Fibroblast of lung (primary cell): ENCODE data around the gene COX4I2. TPM values are rescaled to one million over a fixed set of nuclear protein-coding genes. Genes with fewer than 3 reads are reported as not detected.

ENCODE experiments used
- DNase-seq, 2 donors: peaks; one replicate each; pipeline versions ENCODE4 v3.0.0 to v3.0.0-alpha.2; 2010; ENCODE audit warnings: low read depth in 2 of 2
- H2AFZ ChIP-seq: 2 replicates; pipeline ENCODE4 v1.5.1; 2012; ENCODE audit warnings: low read length, control low read depth, inconsistent platforms
- H3K27ac ChIP-seq: 2 replicates; pipeline ENCODE4 v1.5.1; 2011; ENCODE audit warnings: low read length, control low read depth; ENCODE audit not compliant: insufficient read depth
- H3K27me3 ChIP-seq: 2 replicates; pipeline ENCODE4 v1.5.1; 2011; ENCODE audit warnings: mild to moderate bottlenecking, low read length; ENCODE audit not compliant: control insufficient read depth, insufficient read depth
- H3K36me3 ChIP-seq: 2 replicates; pipeline ENCODE4 v1.5.1; 2011; ENCODE audit warnings: low read length; ENCODE audit not compliant: control insufficient read depth, insufficient read depth
- H3K4me1 ChIP-seq: 2 replicates; pipeline ENCODE4 v1.5.1; 2011; ENCODE audit warnings: low read length; ENCODE audit not compliant: control insufficient read depth, insufficient read depth; ENCODE audit errors: extremely low read depth
- H3K4me2 ChIP-seq: 2 replicates; pipeline ENCODE4 v1.5.1; 2011; ENCODE audit warnings: low read length, control low read depth; ENCODE audit not compliant: insufficient read depth; ENCODE audit errors: extremely low read depth
- H3K4me3 ChIP-seq, 4 experiments: fragments of 200-600 bp in 1 of 4; sonication (generic) in 1 of 4; replicated peaks in 1 of 4; 2 replicates each; pipeline ENCODE4 v1.5.1; 2011 to 2016; ENCODE audit warnings: low read length in 4 of 4, low read depth in 3 of 4, mild to moderate bottlenecking in 3 of 4, control low read depth in 2 of 4, inconsistent platforms in 1 of 4, mixed read lengths in 1 of 4; ENCODE audit not compliant: insufficient read depth in 1 of 4; ENCODE audit errors: control extremely low read depth in 1 of 4
- H3K79me2 ChIP-seq: 2 replicates; pipeline ENCODE4 v1.5.1; 2012; ENCODE audit warnings: mild to moderate bottlenecking, low read length, inconsistent platforms; ENCODE audit not compliant: control insufficient read depth, insufficient read depth
- H3K9ac ChIP-seq: 2 replicates; pipeline ENCODE4 v1.5.1; 2011; ENCODE audit warnings: mild to moderate bottlenecking, low read length, control low read depth; ENCODE audit not compliant: insufficient read depth
- H3K9me3 ChIP-seq: 2 replicates; pipeline ENCODE4 v1.5.1; 2012; ENCODE audit warnings: low read depth, low read length; ENCODE audit not compliant: control insufficient read depth, insufficient read depth
- H4K20me1 ChIP-seq: 2 replicates; pipeline ENCODE4 v1.5.1; 2011; ENCODE audit warnings: low read length; ENCODE audit not compliant: control insufficient read depth, insufficient read depth; ENCODE audit errors: extremely low read depth
- EZH2 ChIP-seq: IDR thresholded peaks from 2 replicates; pipeline ENCODE4 v1.5.1; 2012; ENCODE audit warnings: low read length, control low read depth, mild to moderate bottlenecking; ENCODE audit errors: missing control alignments
- polyA plus RNA-seq, 2 donors: library from polyadenylated mRNA; depleted of rRNA in 1 of 2; stranded (reverse) in 1 of 2; unstranded in 1 of 2; fragments of >200 nt; gene quantifications; 2 replicates each; pipeline ENCODE4 v1.2.1, GENCODE V29; 2011 to 2012; ENCODE audit warnings: missing spikeins in 1 of 2
- total RNA-seq: library from RNA; depleted of rRNA; stranded (reverse); fragments of >200 nt; gene quantifications from 2 replicates; pipeline ENCODE4 v1.2.1, GENCODE V29; 2014
- TF ChIP-seq, protein P1 (sequence below), 2 donors: IDR thresholded peaks in 1 of 2; conservative IDR thresholded peaks in 1 of 2; 1 replicate in 1 of 2; 2 replicates in 1 of 2; pipeline ENCODE4 v1.5.1; 2011 to 2012; ENCODE audit warnings: low read length in 2 of 2, control low read depth in 1 of 2, inconsistent platforms in 1 of 2, low read depth in 1 of 2, mild to moderate bottlenecking in 1 of 2

The COX4I2 gene
- total and polyA plus RNA-seq, 2 donors (not counting 1 experiment from before 2014, with no cell fraction given): not detected

DNA sequence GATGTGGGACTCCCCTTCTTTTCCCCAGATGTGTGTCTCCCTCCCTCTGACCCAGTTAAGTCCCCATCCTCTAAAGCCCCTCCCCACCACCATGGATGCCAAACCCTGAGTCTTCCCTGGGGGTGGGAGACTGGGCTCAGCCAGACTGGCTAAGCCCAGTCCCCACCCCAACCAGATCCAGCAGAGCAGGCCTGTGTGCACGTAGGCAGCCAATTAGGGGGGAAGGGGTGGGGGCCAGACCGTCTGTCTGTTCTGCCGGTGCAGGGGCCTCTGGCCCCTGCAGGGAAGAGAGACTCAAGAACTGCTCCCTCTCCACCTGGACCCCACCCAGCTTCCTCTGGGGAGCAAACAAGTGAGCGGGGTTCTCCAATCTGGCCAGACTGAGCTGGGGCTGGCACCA lies 605 bp downstream of the COX4I2 start:
- peaks cover under 1% of the 10 kb centered on the region for H3K4me1 ChIP-seq
- H3K27me3 ChIP-seq: peaks cover 8% of the 10 kb centered on the region
- H3K79me2 ChIP-seq: no peaks in the 10 kb centered on the region
- H3K4me3 ChIP-seq: no peak overlapping the region
- no peaks in the 10 kb centered on the region for H4K20me1 ChIP-seq
- TF ChIP-seq, protein P1, sequence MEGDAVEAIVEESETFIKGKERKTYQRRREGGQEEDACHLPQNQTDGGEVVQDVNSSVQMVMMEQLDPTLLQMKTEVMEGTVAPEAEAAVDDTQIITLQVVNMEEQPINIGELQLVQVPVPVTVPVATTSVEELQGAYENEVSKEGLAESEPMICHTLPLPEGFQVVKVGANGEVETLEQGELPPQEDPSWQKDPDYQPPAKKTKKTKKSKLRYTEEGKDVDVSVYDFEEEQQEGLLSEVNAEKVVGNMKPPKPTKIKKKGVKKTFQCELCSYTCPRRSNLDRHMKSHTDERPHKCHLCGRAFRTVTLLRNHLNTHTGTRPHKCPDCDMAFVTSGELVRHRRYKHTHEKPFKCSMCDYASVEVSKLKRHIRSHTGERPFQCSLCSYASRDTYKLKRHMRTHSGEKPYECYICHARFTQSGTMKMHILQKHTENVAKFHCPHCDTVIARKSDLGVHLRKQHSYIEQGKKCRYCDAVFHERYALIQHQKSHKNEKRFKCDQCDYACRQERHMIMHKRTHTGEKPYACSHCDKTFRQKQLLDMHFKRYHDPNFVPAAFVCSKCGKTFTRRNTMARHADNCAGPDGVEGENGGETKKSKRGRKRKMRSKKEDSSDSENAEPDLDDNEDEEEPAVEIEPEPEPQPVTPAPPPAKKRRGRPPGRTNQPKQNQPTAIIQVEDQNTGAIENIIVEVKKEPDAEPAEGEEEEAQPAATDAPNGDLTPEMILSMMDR (conservative IDR thresholded peaks at IDR 0.05 in 1 of 2, IDR thresholded peaks at IDR 0.05 in 1 of 2; ENCODE audit: low read depth in 1 of 2, low read length in 2 of 2): no peak
- TF ChIP-seq EZH2: no peak
- DNase-seq: no peak
- H3K27ac ChIP-seq: no peak overlapping the region
- no peaks in the 10 kb centered on the region for H3K36me3 ChIP-seq
- H3K9me3 ChIP-seq: no peaks in the 10 kb centered on the region
- no peak overlapping the region for H2AFZ ChIP-seq
- no peak overlapping the region for H3K4me2 ChIP-seq
- no peak overlapping the region for H3K9ac ChIP-seq

GRCh38 chr20:31638816-31639215 lies 1.1 kb downstream of the COX4I2 start:
- H3K79me2 ChIP-seq: no peaks in the 10 kb centered on the region
- DNase-seq: no peak

GRCh38 chr20:31640259-31640658 lies 2.5 kb downstream of the COX4I2 start:
- DNase-seq: no peak
- H3K4me2 ChIP-seq: no peak overlapping the region

More at GRCh38 chr20:31638816-31639215, 1.1 kb downstream of the COX4I2 start:
- Histone ChIP-seq H3K4me3 (no peak overlapping the region), H3K27ac (no peak overlapping the region), H3K4me2 (no peak overlapping the region), H3K4me1 (no peaks in the 10 kb centered on the region), H3K27me3 (peaks cover 8% of the 10 kb centered on the region), H3K36me3 (no peaks in the 10 kb centered on the region), H2AFZ (no peak overlapping the region), H3K9me3 (no peaks in the 10 kb centered on the region), H4K20me1 (no peaks in the 10 kb centered on the region), H3K9ac (no peak overlapping the region)
- no peak for TF ChIP-seq EZH2
- TF ChIP-seq, protein P1 (conservative IDR thresholded peaks at IDR 0.05 in 1 of 2, IDR thresholded peaks at IDR 0.05 in 1 of 2; ENCODE audit: low read depth in 1 of 2, low read length in 2 of 2): no peak

More at GRCh38 chr20:31640259-31640658, 2.5 kb downstream of the COX4I2 start:
- no peaks in the 10 kb centered on the region for H4K20me1 ChIP-seq
- H3K79me2 ChIP-seq: no peaks in the 10 kb centered on the region
- H3K36me3 ChIP-seq: no peaks in the 10 kb centered on the region
- H3K4me3 ChIP-seq: no peak overlapping the region
- H3K4me1 ChIP-seq: peaks cover 2% of the 10 kb centered on the region
- H3K27ac ChIP-seq: no peak overlapping the region
- peaks cover 8% of the 10 kb centered on the region for H3K27me3 ChIP-seq
- H3K9ac ChIP-seq: no peak overlapping the region
- no peaks in the 10 kb centered on the region for H3K9me3 ChIP-seq
- TF ChIP-seq, protein P1 (conservative IDR thresholded peaks at IDR 0.05 in 1 of 2, IDR thresholded peaks at IDR 0.05 in 1 of 2; ENCODE audit: low read depth in 1 of 2, low read length in 2 of 2): no peak
- TF ChIP-seq EZH2: no peak
- no peak overlapping the region for H2AFZ ChIP-seq
